Fibroblast of the conjunctiva (primary cell): ENCODE results near the gene MIF4GD.
"Not testable (repeated sequence)": the region's sequence is repeated elsewhere in the genome, so short reads cannot be mapped to it uniquely, and the experiment has no call there.

Experiments
- DNase-seq: peaks from one replicate; pipeline ENCODE4 v3.0.0-alpha.2; 2010; ENCODE audit warnings: low read depth

The MIF4GD gene

DNA sequence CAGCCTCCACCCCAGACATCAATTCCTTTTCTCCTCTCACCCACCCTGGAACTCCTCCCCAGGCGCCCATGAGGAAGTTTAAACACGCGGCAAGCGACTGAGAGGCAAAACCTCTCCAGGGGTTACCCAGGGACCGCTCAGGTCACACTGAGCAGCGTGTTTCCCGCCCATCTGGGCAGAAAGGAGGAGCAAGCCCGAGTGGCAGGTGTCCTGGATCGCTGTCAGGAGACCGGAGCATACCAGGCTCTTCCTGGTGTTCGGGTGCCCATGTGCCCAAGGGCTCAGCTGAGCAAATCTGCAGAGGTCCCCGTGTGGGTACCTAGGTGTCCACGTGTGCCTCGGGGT, 17.7 kb upstream of the MIF4GD start:
- DNase-seq, result no peak

DNA sequence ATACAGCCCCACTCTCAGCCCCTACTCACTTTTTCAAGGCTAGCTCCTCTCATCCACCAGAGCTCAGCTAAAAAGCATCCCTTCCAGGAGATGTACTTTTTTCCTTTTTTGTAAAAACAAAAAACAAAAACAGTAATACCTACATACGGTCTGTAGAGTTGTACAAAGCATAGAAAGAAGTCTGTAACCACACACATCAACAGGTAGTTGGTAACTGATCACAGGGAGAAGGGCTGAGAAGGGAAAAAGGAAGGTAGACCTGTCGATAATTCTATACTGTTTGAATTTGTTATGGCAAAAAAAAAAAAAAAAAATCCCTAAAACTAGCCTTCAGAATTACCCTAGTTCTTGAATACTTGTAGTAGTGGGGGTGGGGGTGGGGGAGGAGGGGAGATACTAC, 17.3 kb upstream of the MIF4GD start:
- DNase-seq, result no peak

DNA sequence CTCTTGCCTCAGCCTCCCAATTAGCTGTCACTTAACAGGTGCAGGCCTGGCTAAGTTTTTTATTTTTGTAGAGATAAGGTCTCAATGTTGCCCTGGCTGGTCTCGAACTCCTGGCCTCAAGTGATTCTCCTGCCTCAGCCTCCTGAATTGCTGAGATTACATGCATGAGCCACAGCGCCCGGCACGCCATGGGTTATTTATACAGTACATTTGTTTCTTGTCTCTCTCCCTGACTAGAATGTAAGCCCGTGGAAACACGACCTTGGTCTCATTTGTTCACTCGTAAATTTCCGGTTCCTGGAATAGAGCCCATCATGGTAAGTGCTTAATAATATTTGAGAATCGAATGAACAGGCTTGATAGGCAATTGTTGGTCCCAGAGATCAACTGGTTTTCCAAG, 16.2 kb upstream of the MIF4GD start:
- no peak for DNase-seq

DNA sequence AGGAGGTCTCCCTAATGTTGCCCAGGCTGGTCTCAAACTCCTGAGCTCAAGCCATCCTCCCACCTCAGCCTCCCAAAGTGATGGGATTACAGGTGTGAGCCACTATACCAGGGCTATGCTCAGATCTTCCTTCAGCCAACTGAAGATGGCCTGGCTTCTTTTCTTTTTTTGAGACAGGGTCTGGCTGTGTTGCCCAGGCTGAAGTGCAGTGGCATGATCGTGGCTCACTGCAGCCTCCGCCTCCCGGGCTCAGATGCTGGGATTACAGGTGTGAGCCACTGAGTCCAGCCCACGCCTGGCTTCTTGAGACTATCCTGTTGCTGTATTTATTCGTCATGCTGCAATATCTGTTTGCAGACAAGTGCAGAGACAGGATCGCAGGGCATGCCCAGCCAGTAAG, 14.1 kb upstream of the MIF4GD start:
- DNase-seq, result no peak

DNA sequence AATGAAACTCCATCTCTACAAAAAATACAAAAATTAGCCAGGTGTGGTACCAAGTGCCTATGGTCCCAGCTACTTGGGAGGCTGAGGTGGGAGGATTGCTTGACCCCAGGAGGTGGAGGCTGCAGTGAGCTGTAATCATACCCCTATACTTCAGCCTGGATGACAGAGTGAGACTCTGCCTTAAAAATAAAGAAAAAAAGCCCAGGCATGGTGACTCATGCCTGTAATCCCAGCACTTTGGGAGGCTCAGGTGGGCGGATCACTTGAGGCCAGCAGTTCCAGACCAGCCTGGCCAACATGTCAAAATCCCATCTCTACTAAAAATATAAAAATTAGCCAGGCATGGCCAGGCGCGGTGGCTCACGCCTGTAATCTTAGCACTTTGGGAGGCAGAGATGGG, 9.2 kb upstream of the MIF4GD start:
- not testable (repeated sequence) for DNase-seq

DNA sequence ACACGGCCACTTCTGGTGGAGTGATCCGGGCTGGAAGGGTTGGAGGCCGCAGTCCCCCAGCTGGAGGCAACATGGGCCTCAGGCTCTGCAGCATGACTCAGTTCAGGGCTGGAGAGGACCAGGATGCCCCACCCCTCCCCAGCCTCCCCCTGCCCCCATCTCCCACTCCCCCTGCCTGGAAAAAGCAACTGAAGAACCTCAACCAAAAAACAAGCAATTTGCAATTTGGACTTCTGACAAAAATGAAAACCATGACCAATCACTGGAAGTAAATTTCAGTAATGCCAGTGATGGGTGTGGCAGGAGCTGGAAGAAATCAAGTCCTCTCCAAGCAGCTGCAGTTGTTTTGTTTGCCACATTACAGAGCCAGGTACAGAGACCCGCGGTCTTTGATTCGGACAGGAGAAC, 6.6 kb upstream of the MIF4GD start:
- no peak for DNase-seq

DNA sequence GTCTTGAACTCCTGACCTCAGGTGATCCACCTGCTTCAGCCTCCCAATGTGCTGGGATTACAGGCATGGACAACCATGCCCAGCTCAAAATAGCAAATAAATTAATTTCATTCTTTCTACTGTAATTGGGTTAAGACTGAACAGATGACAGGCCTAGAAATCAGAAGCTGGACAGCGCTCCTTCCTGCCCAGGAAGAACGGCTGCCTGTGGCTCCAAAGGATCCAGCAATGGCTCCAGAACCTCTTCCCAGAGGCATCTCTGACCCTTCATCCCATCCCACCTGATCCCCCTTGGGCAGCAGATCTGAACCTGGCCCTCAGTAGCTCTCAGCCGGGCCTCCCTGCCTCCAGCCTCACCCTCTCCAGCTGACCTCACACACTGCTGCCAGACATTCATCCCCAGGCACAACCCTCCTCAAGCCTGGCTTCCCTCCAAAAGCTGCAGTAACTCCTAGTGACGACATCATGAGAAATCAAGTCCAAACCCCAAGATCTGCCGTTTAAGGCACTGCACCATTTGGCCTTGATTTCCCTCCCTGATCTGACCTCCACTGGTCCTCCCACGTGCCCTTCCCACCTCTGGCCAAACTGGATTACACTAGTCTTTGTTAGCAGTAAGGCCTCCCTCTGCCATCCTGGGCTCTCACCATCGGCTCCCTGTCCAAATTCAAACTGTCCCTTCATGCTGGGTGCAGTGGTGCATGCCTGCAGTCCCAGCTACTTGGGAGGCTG, 3.1 kb upstream of the MIF4GD start:
- peak; percentile 75 for DNase-seq

DNA sequence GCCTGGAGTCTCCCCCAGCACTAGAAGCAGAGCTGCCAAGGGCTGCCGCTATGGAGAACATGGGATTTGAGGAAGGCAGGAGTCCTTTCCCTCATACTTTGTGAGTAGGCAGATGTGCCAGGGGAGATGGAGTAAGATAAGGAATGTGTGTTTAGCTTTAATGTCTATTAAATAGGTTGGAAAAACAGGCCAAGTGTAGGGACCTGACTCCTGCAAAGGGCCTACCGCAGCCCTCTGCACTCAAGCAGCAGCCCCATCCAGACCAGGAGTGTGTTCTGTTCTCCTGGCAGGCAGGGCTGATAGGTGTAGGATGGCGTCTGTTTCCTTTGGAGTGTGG, 1.8 kb upstream of the MIF4GD start:
- no peak for DNase-seq

DNA sequence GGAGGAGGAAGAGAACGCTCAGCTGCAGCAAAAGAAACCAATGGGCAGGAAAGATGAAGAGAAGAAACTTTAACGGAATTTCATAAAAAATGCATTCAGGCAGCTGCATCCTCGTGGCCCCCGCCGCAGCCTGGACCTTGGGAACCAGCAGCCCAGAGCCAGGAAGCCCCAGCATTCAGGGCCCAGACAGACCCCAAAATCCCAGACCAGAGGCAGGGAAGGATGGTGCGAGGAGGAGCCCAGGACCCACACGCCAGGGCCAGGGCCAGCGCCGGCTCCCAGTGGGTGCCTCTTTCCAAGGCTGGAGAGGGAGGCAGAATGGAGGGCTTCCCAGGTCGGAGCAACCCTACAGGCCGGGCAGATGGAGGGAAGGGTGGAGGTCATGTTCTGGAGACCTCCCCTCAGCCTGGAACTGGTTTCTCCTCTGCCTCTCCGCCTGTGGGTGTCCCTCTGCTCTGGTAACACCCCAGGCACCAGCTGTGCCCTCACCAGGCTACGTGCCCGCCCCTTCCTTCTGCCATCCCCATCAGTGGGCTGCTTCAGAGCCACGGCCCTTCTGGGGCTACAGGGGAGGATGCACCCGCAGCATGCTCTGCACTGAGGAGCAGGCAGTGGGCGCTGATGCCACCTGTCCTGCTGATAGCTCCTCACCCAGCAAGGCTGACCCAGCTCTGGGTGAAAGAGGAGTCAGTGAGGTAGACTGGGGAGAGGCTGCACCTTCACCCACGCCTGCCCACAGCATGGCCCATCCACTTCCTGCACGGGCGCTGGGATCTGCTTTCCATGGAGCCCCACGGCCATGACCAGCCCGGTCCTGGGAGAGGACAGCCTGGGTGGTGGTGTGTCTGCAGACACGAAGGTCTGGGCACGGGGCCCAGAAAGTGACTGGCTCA, 1.2 kb upstream of the MIF4GD start:
- DNase-seq, result no peak

DNA sequence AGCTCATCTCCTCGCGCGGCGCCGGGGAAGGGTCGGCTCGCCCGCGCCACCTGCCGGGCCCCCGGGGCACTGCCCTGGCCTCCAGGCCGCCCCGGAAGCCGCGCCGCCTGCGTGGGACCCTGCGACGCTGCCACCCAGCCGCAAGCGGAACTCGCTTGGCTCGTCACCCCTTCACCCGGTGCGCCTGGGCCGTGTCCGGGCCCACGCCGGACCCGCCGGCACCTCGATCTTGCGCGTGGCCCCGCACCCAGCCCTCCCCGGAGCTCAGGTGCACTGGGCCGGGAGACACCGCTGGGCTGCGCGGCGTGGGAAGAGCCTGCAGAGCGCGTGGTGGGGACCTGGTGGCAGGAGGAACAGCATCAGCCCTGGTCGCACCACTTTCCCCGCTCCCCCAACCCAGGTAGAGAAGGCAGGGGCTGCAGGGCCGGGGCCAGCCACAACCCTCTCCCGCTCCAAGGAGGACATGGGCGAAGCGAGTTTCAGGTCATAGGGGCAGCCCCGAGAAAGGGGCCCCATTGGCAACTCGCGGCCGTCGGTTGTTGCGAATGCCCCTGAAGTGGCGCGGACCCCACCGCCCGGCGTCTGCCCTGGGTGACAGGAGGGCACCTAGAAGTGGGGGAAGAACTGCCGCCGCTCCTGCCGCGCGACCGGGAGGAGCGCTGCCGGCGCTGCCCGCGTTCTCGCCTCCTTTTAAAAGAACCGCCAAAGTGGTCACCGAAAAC, 363 bp upstream of the MIF4GD start:
- DNase-seq, result no peak

DNA sequence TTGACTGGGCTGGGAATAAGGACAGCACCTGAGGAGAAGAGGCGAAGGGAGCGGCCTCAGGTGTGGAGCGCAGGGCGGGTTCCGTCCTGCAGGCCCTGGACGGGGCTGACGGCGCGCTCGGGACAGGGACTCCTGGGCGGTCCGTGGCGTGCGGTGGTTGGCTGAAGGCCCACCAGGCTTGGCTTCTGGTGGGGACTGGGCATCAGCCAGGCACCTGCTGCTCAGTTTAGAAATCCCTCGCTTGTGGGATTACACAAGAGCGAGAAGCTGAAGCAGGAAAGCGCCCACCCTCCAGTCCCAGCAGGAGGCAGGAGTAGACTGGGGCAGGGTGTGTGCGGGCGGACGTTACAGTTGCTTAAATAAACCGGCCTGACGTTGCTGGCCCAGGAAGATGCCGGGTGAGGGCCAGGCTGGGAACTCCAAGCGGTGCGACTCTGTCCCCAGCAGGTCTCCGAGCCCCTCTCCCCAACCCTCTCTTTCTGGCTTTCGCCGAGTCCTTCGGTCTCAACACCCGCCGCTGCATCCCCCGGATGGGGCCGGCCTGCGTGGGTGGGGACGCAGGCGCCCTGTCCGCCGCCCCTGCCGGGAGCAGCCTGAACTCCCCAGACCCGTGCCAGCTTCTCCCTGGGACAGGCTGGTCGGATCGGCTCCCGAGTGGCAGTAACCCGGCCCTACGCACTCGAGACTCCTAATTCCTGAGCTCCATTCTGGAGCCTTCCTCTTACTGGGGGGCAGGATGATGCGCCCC, 639 bp downstream of the MIF4GD start:
- DNase-seq, result no peak

DNA sequence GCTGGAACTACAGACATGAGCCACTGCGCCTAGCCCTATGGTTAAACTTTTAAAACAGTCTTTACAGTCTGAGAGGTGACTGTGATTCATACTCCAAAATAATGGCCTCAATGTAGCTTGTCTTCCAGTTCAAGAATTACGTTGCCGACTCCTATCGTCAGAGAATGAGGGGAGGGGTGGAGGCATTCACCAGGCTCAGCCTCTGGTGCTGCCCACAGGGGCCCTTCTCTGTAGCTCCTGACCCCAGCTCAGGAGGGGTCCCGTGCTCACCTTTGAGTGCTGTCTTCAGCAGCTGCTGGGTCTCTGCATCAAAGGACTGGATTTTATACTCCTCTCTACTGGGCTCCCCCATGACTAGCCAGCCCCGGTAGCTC, 1.2 kb downstream of the MIF4GD start:
- no peak for DNase-seq

DNA sequence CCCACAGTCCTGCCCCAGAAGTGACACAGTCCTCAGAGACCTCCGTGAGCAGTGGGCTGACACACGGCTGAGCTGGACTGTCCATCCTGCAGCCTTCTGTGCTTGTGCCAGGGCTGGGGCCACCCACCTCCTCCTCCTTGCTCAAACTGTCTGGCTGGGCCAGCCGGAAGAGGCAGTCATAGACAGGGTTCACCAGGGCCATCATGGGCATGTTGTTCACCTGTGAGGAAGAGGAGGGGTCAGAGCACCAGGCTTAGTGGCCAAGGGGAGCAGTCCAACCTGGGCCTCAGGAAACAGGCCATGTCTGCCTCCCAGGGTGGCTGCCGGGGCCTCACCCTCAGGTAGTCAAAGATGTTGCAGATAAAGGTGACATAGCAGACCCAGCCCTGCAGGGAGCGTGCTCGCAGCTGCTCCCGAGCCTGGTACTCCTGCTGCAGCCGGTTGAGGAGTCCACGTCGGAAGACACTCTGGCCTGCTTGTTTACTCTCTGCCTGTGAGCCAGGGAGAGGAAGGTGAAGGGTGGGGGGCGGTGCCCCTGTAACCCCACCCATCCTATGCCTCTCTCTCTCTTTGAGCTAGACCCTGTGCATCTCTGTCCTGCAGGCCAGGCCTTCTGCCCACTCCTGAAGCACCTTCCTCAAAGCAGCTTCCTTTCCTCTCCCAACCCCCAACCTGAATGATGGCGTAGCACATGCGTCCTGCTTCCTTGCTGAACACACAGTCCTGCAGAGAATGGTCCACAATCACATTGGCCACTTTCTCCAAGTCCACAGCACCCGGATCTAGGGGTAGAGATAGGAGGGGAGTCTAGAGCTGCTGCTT, 3.4 kb downstream of the MIF4GD start:
- DNase-seq, result no peak

DNA sequence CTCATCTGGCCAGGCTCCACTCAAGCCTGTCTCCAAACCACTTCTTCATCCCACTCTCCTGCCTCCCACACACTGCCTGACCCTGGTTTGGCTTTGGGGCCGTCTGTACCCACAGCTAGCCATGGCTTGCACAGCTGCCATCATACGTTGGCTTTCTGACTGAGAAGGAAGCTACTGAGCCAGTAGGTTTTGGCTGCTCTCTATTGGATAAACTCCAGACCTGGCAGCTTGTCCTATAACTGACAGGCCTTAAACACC, 3.9 kb downstream of the MIF4GD start:
- no peak for DNase-seq

DNA sequence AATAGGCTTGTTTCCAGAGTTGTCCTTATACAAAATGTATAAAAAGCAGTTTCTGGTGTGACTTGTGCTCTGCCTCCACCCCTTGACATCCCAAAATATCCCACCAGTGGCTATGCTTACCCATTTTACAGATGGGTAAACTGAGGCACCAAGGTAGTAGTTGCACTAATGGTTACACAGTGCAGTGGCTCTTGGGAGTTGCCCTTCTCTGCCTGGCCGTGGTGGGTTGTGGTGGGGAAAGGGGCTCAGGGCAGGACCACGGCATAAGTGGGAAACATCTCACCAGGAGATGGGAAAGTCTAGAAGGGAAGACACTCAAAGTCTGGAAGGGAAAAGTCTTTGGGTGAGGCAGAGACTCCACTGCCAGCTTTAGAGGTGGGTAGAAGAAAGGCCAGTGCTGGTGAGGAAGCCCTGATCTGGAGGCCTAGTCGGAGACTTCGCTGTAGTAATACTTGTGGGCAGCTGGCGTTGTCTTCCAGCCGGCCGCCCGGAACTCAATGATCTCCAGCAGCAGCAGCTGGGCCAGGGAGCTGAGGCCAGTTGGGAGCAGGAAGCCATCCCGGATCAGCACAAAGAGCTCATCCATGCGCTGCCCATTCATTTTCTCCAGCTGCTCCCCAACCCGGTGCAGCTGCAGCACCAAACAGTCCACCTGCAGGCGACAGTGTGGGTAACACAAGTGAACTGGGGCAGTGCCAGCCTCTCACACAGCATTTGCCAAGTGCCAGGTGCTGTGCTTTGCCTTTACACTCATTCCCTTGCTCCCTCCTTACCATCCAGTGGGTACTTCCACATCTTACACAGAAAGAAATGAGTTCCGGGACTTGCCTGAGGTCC, 4.5 kb downstream of the MIF4GD start:
- DNase-seq, result no peak

DNA sequence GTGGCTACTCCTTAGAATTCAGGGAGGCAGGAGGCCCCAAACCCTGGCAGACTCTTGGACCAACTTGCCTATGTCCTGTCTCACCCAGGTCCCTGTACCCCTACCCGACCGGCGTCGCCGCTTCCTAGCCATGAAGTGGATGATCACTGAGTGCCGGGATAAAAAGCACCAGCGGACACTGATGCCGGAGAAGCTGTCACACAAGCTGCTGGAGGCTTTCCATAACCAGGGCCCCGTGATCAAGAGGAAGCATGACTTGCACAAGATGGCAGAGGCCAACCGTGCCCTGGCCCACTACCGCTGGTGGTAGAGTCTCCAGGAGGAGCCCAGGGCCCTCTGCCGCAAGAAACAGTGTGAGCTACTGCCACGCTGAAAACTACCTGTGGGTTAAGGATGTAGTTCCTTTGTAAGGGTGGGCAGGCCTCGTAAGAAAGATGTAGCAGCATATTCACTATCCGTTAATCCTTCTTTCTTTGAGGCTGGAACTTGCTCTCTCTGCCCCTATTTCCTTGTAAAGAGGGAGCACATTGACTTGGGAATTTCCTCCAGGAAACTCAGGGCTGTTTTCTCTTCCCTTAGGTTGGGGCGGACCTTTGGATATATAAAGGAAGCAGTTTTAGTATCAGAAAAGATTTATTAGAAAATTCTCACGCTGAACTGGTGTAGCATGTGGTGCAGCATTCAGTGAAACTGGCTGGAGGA, 5.3 kb downstream of the MIF4GD start:
- no peak for DNase-seq

DNA sequence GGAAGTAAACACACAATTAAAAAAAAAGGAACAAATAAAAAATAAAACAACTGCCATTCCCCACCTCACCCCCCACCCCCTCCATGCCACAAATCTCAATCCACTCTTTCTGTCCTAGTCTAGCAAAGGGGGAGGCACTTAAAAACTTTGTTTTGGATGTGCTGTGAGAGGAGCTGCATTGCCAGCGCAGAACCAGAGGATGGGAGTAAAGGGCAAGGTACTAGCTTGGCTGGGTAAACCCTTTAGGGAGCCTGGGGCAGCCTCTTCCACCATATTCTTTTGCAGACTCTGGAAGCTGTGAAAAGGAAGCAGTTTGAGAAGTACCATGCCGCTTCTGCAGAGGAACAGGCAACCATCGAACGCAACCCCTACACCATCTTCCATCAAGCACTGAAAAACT, 8.0 kb downstream of the MIF4GD start:
- no peak for DNase-seq

DNA sequence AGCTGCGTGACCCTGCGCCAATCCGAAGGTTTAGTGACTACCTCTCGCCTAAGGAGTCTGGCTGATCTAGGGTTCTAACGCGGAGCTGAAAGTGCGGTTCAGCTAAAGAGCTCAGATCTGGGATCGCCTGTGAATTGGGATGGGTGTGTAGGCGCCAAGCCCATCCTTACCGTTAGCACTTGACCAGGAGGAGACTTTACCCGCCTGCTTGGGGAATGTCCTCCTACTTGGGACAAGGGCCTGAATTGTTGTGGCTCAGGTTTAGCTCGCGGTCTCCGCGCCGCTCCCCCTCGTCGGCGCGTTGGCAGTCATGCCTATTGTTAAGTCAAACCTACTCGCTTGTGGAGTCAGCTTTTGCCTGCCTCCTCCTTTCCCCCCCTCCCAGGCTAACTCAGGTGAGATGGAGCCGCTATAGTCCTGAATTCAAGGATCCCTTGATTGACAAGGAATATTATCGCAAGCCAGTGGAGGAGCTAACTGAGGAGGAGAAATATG, 8.9 kb downstream of the MIF4GD start:
- no peak for DNase-seq

DNA sequence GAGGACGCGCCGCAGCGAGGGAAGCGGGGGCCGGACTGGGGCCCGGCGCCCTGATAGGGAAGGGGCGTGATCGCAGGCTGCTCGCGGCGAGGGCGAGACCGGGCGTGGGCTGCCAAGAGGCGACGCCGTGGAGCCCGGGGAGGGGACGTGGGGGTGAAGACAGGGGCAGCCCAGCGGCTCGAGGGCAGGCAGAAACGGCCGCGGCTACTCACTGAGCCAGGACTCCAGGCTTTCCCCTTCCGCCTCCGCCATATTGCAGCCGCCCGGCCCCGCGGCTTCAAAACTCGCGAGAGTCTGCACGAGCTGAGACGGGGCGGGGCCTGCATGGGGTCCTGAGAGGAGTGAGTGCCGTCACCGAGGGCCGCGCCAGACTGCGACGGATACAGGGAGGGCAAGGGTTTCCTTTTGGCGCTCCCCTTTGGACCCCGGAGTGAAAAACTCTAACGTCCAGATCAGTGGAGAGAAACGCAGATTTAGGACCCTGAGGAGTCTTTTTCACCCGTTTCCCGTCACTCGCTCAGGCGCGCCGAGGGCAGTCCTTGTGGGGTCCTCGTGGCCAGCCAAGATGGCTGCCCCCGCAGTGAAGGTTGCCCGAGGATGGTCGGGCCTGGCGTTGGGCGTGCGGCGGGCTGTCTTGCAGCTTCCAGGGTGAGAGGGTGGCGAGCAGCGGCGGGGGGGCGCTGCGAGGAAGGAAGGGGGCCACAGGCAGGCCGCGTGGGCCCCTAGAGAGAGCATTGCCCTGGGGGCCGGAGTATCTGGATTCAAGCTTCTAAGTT, 9.5 kb downstream of the MIF4GD start, which contains the start of the genes GGA3 and MRPS7:
Gene GGA3, minus strand, starts transcription at position 271 of the 776 bp plus-strand sequence. Its CDS starts 19 bp downstream, at position 252.
Gene MRPS7, plus strand, starts transcription at position 544 of the 776 bp plus-strand sequence. Its CDS starts 22 bp downstream, at position 566.
- DNase-seq, result peak; percentile 84
